GM23338 (cell line): ENCODE measurements around the gene UBASH3A. TPM values are rescaled to one million over a fixed set of nuclear protein-coding genes. Genes with fewer than 3 reads are reported as not detected.

Source experiments
- ATAC-seq: fragments of 200-7000 bp; cut with Tn5 transposase; 3 replicates; pipeline ENCODE4 v1.9.1; 2020
- DNase-seq: peaks from one replicate; pipeline ENCODE4 v3.0.0-alpha.2; 2015; ENCODE audit warnings: low spot score
- H2AFZ ChIP-seq: fragments of 200-600 bp; sonication (generic); 2 replicates; pipeline ENCODE4 v1.8.0; 2016; ENCODE audit warnings: antibody characterized with exemption, mild to moderate bottlenecking, moderate library complexity
- H3F3A ChIP-seq: fragments of 200-600 bp; sonication (generic); replicated peaks from 2 replicates; pipeline ENCODE4 v1.8.0; 2017; ENCODE audit warnings: antibody characterized with exemption, mixed run types, low read depth
- H3K27ac ChIP-seq: fragments of 200-600 bp; sonication (generic); 2 replicates; pipeline ENCODE4 v1.6.1; 2016; ENCODE audit warnings: low read depth
- H3K27me3 ChIP-seq: fragments of 200-600 bp; sonication (generic); 2 replicates; pipeline ENCODE4 v1.8.0; 2016; ENCODE audit warnings: mild to moderate bottlenecking, mixed run types, moderate library complexity; ENCODE audit not compliant: insufficient read depth
- H3K36me3 ChIP-seq: fragments of 200-600 bp; sonication (generic); 2 replicates; pipeline ENCODE4 v1.8.0; 2016; ENCODE audit warnings: mild to moderate bottlenecking; ENCODE audit not compliant: insufficient read depth
- H3K4me1 ChIP-seq: fragments of 200-600 bp; sonication (generic); 2 replicates; pipeline ENCODE4 v1.8.0; 2016; ENCODE audit warnings: mild to moderate bottlenecking, moderate library complexity; ENCODE audit not compliant: insufficient read depth
- H3K4me2 ChIP-seq: fragments of 200-600 bp; sonication (generic); 2 replicates; pipeline ENCODE4 v1.7.1; 2017; ENCODE audit warnings: mixed run types
- H3K4me3 ChIP-seq: fragments of 200-600 bp; sonication (generic); 2 replicates; pipeline ENCODE4 v1.6.1; 2016; ENCODE audit warnings: mixed run types
- H3K79me2 ChIP-seq: fragments of 200-600 bp; sonication (generic); replicated peaks from 2 replicates; pipeline ENCODE4 v1.8.0; 2017; ENCODE audit warnings: mild to moderate bottlenecking; ENCODE audit not compliant: insufficient read depth
- H3K9me2 ChIP-seq: fragments of 200-600 bp; sonication (generic); 2 replicates; pipeline ENCODE4 v1.8.0; 2017; ENCODE audit not compliant: insufficient read depth
- H4K20me1 ChIP-seq: fragments of 200-600 bp; sonication (generic); replicated peaks from 2 replicates; pipeline ENCODE4 v1.8.0; 2017; ENCODE audit warnings: mild to moderate bottlenecking; ENCODE audit not compliant: insufficient read depth
- H3K27ac Mint-ChIP-seq: 2 replicates; pipeline ENCODE4 v1.8.0; 2020; ENCODE audit warnings: inconsistent platforms, mild to moderate bottlenecking, moderate library complexity, mixed read lengths
- H3K27me3 Mint-ChIP-seq: 3 replicates; pipeline ENCODE4 v1.8.0; 2022; ENCODE audit warnings: low read depth, mild to moderate bottlenecking, moderate library complexity, mixed read lengths, inconsistent platforms; ENCODE audit not compliant: insufficient read depth, poor library complexity
- H3K36me3 Mint-ChIP-seq: 3 replicates; pipeline ENCODE4 v1.8.0; 2021; ENCODE audit warnings: low read depth, mild to moderate bottlenecking, inconsistent platforms, moderate library complexity, mixed read lengths
- H3K4me1 Mint-ChIP-seq: 3 replicates; pipeline ENCODE4 v1.8.0; 2020; ENCODE audit warnings: mild to moderate bottlenecking, inconsistent platforms, mixed read lengths
- H3K4me3 Mint-ChIP-seq: 3 replicates; pipeline ENCODE4 v1.8.0; 2021; ENCODE audit warnings: moderate library complexity, mild to moderate bottlenecking, inconsistent platforms, mixed read lengths
- H3K9me3 Mint-ChIP-seq: 3 replicates; pipeline ENCODE4 v1.8.0; 2020; ENCODE audit warnings: moderate library complexity, mild to moderate bottlenecking, inconsistent platforms, mixed read lengths
- EZH2 ChIP-seq: fragments of 200-600 bp; sonication (generic); IDR thresholded peaks from one replicate; pipeline ENCODE4 v1.8.0; 2017; ENCODE audit warnings: antibody characterized with exemption, mild to moderate bottlenecking, low read depth; ENCODE audit not compliant: unreplicated experiment
- JUNB ChIP-seq: IDR thresholded peaks from one replicate; pipeline ENCODE4 v1.6.1; 2016; ENCODE audit warnings: antibody characterized with exemption; ENCODE audit not compliant: unreplicated experiment
- POLR2AphosphoS5 ChIP-seq: IDR thresholded peaks from 2 replicates; pipeline ENCODE4 v1.6.1; 2016; ENCODE audit warnings: antibody characterized with exemption, low read depth
- REST ChIP-seq: IDR thresholded peaks from one replicate; pipeline ENCODE4 v1.6.1; 2018; ENCODE audit warnings: antibody characterized with exemption; ENCODE audit not compliant: unreplicated experiment
- ZNF114 ChIP-seq: fragments of 250-450 bp; sonication (Bioruptor Pico); IDR thresholded peaks from 2 replicates; pipeline ENCODE4 v1.5.0; 2020; ENCODE audit warnings: mild to moderate bottlenecking, moderate library complexity
- ZNF462 ChIP-seq: fragments of 250-450 bp; sonication (Bioruptor Pico); IDR thresholded peaks from 2 replicates; pipeline ENCODE4 v1.5.0; 2020; ENCODE audit warnings: mild to moderate bottlenecking, moderate library complexity
- polyA plus RNA-seq: library from polyadenylated mRNA; unstranded; fragments of >200 nt; fragmentation: Nextera tagmentation; extraction: Ambion mirVana; gene quantifications from 2 replicates; pipeline ENCODE4 v1.2.1, GENCODE V29; 2016
- total RNA-seq: library from RNA; depleted of rRNA; stranded (reverse); fragments of >200 nt; shearing (Covaris generic); gene quantifications from 2 replicates; pipeline ENCODE4 v1.2.3, GENCODE V29; 2014
- TF ChIP-seq, protein P1 (sequence below): IDR thresholded peaks from 2 replicates; pipeline ENCODE4 v1.6.1; 2016; ENCODE audit warnings: antibody characterized with exemption

Gene UBASH3A
- total and polyA plus RNA-seq, 2 experiments from 2014 or later, result not detected

DNA sequence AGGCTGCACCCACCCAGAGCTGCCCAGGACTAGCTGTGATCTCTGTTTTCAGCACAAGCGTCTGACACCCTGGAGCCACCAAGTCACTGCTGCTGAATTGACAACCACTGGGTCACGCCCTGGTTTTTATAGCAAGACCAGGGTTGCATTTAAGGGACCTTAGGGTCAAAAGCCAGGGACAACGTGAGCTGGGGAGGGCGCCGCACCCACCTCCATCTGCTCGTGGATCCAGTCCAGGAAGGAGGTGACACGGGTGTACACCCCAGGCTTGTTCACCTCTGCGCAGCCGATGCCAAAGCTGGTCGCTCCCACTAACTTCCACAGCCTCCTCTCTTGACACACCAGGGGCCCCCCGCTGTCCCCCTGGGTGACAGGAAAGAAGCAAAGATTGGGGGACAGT, 28.2 kb upstream of the UBASH3A start (continued):
- TF ChIP-seq ZNF462 (CRISPR knock-in tag) (no peak), ZNF114 (no peak), REST (no peak)
- TF ChIP-seq, protein P1, sequence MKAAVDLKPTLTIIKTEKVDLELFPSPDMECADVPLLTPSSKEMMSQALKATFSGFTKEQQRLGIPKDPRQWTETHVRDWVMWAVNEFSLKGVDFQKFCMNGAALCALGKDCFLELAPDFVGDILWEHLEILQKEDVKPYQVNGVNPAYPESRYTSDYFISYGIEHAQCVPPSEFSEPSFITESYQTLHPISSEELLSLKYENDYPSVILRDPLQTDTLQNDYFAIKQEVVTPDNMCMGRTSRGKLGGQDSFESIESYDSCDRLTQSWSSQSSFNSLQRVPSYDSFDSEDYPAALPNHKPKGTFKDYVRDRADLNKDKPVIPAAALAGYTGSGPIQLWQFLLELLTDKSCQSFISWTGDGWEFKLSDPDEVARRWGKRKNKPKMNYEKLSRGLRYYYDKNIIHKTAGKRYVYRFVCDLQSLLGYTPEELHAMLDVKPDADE, result no peak

DNA sequence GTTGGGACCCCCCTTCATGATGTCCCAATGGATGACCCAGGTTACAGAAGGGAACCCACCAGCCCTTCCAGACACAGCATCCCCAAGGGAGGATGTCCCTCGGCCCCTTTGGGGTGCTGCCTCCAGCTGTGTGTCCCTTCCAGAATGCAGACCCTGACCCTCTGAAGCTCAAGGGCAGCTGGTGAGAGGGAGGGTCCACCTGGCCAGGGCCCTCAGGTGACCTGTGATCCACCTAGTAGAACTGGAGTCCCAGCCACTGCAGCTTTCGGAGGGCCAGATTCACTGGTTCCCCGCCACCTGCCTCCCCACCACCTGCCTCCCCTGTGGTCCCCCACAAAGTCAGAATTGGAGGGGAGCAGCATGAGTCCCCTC, 27.8 kb upstream of the UBASH3A start:
- no peak for ATAC-seq
- TF ChIP-seq EZH2 (no peak), JUNB (no peak), POLR2AphosphoS5 (no peak)
- TF ChIP-seq, protein P1, result no peak

More for the DNA sequence above, 27.8 kb upstream of the UBASH3A start:
- Mint-ChIP-seq H3K36me3 (no peaks in the 10 kb centered on the region), H3K9me3 (no peaks in the 10 kb centered on the region), H3K27me3 (peaks cover 3% of the 10 kb centered on the region), H3K4me1 (no peaks in the 10 kb centered on the region), H3K4me3 (no peak overlapping the region), H3K27ac (no peak overlapping the region)
- no peak for DNase-seq
- H3K79me2 ChIP-seq, result no peaks in the 10 kb centered on the region
- H3K9me2 ChIP-seq, result no peaks in the 10 kb centered on the region
- H4K20me1 ChIP-seq, result no peaks in the 10 kb centered on the region
- no peak overlapping the region for H3K4me3 ChIP-seq
- H3K4me1 ChIP-seq, result no peaks in the 10 kb centered on the region
- H3K4me2 ChIP-seq, result no peak overlapping the region
- H3K27ac ChIP-seq, result no peak overlapping the region
- no peak overlapping the region for H2AFZ ChIP-seq
- no peaks in the 10 kb centered on the region for H3F3A ChIP-seq
- no peaks in the 10 kb centered on the region for H3K27me3 ChIP-seq
- H3K36me3 ChIP-seq, result no peaks in the 10 kb centered on the region
